Parathyroid adenoma (tissue), 2 donors: Measurements from ENCODE around the gene PSRC1.
A peak's percentile ranks its signal among the peaks of the same experiment; 100 is the strongest.

Experiments used
- H2AFZ ChIP-seq: fragments of 300-600 bp; sonication (generic); one replicate; pipeline ENCODE4 v1.7.0; 2017; ENCODE audit warnings: antibody characterized with exemption, mild to moderate bottlenecking
- H3K27ac ChIP-seq: fragments of 300-600 bp; sonication (generic); one replicate; pipeline ENCODE4 v1.7.0; 2017
- H3K27me3 ChIP-seq: fragments of 300-600 bp; sonication (generic); one replicate; pipeline ENCODE4 v1.7.0; 2017; ENCODE audit warnings: low read length; ENCODE audit not compliant: control insufficient read depth, insufficient read depth
- H3K36me3 ChIP-seq: fragments of 300-600 bp; sonication (generic); one replicate; pipeline ENCODE4 v1.7.0; 2017; ENCODE audit warnings: low read length; ENCODE audit not compliant: control insufficient read depth, insufficient read depth
- H3K4me1 ChIP-seq: fragments of 300-600 bp; sonication (generic); one replicate; pipeline ENCODE4 v1.7.0; 2017; ENCODE audit warnings: control low read depth
- H3K4me2 ChIP-seq: fragments of 300-600 bp; sonication (generic); one replicate; pipeline ENCODE4 v1.7.0; 2017; ENCODE audit warnings: low read length
- H3K4me3 ChIP-seq: fragments of 300-600 bp; sonication (generic); one replicate; pipeline ENCODE4 v1.7.0; 2017; ENCODE audit warnings: low read depth, low read length
- H3K79me2 ChIP-seq: fragments of 300-600 bp; sonication (generic); one replicate; pipeline ENCODE4 v1.7.0; 2017; ENCODE audit warnings: control low read depth
- H3K9ac ChIP-seq: fragments of 300-600 bp; sonication (generic); one replicate; pipeline ENCODE4 v1.7.0; 2017; ENCODE audit warnings: mild to moderate bottlenecking
- H3K9me3 ChIP-seq: fragments of 300-600 bp; sonication (generic); one replicate; pipeline ENCODE4 v1.7.0; 2017; ENCODE audit warnings: low read length; ENCODE audit not compliant: control insufficient read depth
- CTCF ChIP-seq: fragments of 300-600 bp; sonication (generic); IDR thresholded peaks from one replicate; pipeline ENCODE4 v1.7.0; 2017; ENCODE audit warnings: antibody characterized with exemption, mild to moderate bottlenecking
- donor health status: primary hyperparathyroidism.

Gene PSRC1

GRCh38 chr1:109298666-109299557, 16.0 kb upstream of the PSRC1 start:
- Histone ChIP-seq H3K27me3 (no peaks in the 10 kb centered on the region), H3K9ac (no peak overlapping the region), H3K4me2 (peak overlapping the region; percentile 23), H2AFZ (peak overlapping the region; percentile 58), H3K27ac (peak overlapping the region; percentile 81), H3K4me1 (peaks cover 16% of the 10 kb centered on the region), H3K36me3 (no peaks in the 10 kb centered on the region), H3K4me3 (no peak overlapping the region), H3K9me3 (no peaks in the 10 kb centered on the region), H3K79me2 (no peaks in the 10 kb centered on the region)
- no peak for TF ChIP-seq CTCF

GRCh38 chr1:109296782-109297181, 13.8 kb upstream of the PSRC1 start:
- H3K9ac ChIP-seq = no peak overlapping the region
- H3K79me2 ChIP-seq = no peaks in the 10 kb centered on the region
- H2AFZ ChIP-seq = no peak overlapping the region
- peaks cover 16% of the 10 kb centered on the region for H3K4me1 ChIP-seq
- no peak overlapping the region for H3K27ac ChIP-seq
- no peaks in the 10 kb centered on the region for H3K36me3 ChIP-seq
- H3K9me3 ChIP-seq = no peaks in the 10 kb centered on the region
- no peak overlapping the region for H3K4me3 ChIP-seq
- H3K27me3 ChIP-seq = no peaks in the 10 kb centered on the region
- H3K4me2 ChIP-seq = no peak overlapping the region
- TF ChIP-seq CTCF = no peak

- Histone ChIP-seq H3K4me2 (no peak overlapping the region), H3K9ac (no peak overlapping the region), H3K36me3 (no peaks in the 10 kb centered on the region), H3K4me3 (no peak overlapping the region), H3K9me3 (no peaks in the 10 kb centered on the region), H2AFZ (no peak overlapping the region), H3K79me2 (no peaks in the 10 kb centered on the region), H3K27me3 (no peaks in the 10 kb centered on the region), H3K4me1 (peaks cover 16% of the 10 kb centered on the region), H3K27ac (no peak overlapping the region)
- TF ChIP-seq CTCF = no peak
Observed at GRCh38 chr1:109295712-109296415, 12.9 kb upstream of the PSRC1 start.

- H3K4me1 ChIP-seq = peaks cover 13% of the 10 kb centered on the region
- no peak for TF ChIP-seq CTCF
- H3K36me3 ChIP-seq = no peaks in the 10 kb centered on the region
- H3K4me2 ChIP-seq = no peak overlapping the region
- H3K27ac ChIP-seq = no peak overlapping the region
- H2AFZ ChIP-seq = no peak overlapping the region
- H3K79me2 ChIP-seq = no peaks in the 10 kb centered on the region
- no peaks in the 10 kb centered on the region for H3K27me3 ChIP-seq
- H3K9ac ChIP-seq = no peak overlapping the region
- no peak overlapping the region for H3K4me3 ChIP-seq
- H3K9me3 ChIP-seq = no peaks in the 10 kb centered on the region
Observed at GRCh38 chr1:109294481-109294880, 11.5 kb upstream of the PSRC1 start.
